ENCODE measurements around the gene EPHA1.
"Not testable (repeated sequence)": the region's sequence is repeated elsewhere in the genome, so short reads cannot be mapped to it uniquely, and the experiment has no call there.

Gene EPHA1

GRCh38 chr7:143429770-143430698 is 21.4 kb upstream of the EPHA1 start:
- no peak for DNase-seq

DNA sequence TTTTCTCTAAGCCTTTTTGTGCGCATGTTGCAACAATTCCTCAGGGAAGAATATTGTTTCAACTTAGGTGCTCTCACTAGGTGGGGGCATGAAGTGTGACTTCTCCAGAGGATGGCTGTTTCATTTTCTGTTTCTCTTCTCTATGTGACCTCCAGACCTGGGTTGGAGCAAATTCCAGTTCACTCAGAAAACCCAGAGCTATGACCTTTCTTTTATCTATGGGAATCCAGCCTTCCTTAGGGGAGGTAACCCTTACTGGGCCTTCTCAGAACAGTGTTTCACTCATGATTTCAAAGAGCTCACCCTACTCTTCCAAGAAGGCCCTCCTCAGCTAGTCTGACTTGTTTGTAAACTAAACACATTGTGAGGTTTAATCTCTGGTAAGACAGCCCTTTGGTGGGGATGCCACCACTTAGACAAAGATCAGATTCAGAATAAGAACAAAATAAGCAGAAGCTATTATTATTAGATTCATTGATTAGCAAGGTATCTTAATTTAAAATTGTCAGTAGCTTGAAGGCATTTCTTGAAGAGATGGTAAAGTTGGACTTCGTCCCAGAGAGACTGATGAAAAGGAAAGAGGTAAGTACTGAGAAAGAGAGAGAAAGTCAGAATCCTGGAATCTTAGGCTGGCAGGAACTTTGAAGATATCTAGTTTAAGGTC is 18.0 kb upstream of the EPHA1 start:
- no peak for DNase-seq

GRCh38 chr7:143424476-143424875 is 15.8 kb upstream of the EPHA1 start:
- not testable (repeated sequence) for DNase-seq

GRCh38 chr7:143422033-143422432 is 13.4 kb upstream of the EPHA1 start:
- no peak for DNase-seq

DNA sequence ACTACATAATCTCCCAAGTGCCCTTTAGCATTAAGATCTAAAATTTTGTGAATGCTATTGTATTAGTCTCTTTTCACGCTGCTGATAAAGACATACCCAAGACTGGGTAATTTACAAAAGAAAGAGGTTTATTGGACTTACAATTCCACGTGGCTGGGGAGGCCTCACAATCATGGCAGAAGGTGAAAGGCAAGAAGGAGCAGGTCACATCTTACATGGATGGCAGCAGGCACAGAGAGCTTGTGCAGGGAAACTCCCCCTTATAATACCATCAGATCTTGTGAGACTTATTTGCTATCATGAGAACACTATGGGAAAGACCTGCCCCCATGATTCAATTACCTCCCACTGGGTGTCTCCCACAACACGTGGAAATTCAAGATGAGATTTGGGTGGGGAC is 12.0 kb upstream of the EPHA1 start:
- DNase-seq: not testable (repeated sequence)

GRCh38 chr7:143419880-143420279 is 11.2 kb upstream of the EPHA1 start:
- DNase-seq: no peak

DNA sequence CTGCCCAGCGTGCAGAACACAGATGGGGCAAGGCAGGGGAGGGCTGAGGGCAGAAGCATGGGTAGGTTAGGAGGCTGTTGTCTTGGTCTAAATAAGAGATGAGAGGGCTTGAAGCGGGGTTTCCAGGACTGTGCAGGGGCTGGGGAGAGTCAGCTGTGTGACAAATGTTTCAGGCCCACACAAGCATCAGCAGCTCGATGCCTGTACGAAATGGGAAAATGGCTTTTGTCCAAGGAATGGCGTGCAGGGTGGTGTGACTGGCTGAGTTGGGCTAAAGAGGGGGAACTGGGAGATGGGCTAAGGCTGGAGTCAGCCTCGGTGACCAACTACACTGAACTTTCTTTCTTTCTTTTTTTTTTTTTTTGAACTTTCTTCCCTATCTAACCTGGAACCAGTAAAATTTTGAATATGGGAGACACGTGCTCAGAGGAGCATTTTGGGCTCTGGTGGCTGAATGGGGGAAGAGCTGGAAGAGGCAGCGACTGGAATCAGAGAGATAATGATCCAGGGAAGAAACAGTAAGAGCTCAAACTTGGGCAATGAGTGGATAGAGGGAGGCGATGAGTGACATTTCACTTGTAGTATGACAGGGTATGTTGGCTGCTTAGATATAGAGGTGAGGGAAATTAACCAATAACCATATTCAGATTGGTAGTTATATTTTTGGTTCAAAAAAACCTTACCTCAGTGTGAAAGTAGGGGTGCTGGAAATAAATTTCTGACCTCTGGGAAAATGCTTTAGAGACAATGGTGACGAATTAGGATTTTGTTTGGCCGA is 10.2 kb upstream of the EPHA1 start:
- no peak for DNase-seq

- DNase-seq: no peak
These were observed 9.2 kb upstream of the EPHA1 start for GRCh38 chr7:143417734-143418383.

DNA sequence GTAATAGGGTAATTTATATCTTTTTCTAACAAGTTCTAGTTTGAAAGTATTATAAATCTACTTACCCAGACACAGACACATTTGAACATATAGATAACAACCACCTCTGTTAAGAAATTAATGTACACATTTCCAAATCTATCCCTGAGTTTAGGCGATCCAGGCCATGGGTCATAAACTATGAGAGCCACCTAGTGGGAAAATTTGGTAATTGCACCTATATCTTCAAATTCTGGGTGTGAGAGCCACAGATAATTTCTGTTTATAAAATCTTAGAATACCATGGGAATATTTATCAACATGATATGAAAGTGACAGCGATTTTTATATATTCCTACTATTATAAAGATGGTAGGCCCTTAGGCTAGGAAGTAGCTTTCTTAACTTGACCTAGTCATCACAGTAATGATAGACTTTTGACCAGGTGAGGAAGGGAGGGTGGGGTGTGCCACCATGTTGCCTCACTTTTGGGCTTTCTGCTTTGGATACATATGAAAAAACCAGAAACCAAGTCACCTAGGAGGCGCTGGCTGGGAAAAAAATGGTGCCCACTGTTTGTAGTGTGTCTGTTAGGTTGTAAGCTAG is 8.0 kb upstream of the EPHA1 start:
- DNase-seq: no peak

DNA sequence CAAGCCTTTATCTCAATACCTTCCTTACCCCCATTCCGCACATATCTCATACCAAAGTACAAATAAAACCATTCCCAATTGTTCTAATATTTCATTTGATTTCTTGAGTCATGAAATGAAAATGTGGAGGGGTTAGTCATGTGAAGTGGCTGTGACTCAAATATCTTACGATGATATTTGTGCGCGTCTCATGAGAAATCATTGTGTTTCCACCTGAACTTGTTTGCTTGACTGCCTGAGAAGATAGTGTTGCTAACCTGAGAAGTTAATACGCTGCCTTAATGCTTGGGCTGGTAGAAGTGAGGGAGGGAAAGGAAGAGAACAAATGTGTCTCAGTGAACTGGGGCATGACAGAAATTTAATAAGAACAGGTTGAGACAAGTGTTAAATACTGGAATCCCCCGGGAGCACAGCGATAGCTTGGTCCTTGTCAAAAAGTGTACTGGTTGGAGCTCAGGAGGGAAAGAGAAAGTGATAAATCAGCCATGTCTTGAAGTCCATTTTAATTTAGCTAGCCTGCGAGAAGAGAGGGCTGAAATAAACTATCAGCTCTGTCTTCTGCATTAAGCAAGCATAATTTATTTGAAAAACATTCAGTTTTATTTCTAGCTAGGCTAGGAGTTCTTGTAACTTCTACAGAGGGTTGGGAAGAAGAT is 7.2 kb upstream of the EPHA1 start:
- DNase-seq: no peak

DNA sequence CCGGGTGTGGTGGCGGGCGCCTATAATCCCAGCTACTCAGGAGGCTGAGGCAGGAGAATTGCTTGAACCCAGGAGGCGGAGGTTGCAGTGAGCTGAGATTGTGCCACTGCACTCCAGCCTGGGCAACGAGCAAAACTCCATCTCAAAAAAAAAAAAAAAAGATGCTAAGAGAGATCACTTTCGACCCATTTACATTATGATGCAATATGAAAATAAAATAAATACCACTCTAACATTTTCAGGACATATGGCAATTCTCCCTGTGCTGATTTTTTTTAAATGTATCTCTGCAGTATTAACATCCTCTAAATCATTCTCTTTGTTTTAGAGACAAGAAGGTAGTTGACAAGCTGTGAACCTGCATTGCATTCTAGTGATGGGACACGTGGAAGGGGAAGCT is 6.6 kb upstream of the EPHA1 start:
- DNase-seq: not testable (repeated sequence)

GRCh38 chr7:143413123-143413522 is 4.5 kb upstream of the EPHA1 start:
- no peak for DNase-seq

GRCh38 chr7:143411976-143412708 is 3.5 kb upstream of the EPHA1 start:
- no peak for DNase-seq

DNA sequence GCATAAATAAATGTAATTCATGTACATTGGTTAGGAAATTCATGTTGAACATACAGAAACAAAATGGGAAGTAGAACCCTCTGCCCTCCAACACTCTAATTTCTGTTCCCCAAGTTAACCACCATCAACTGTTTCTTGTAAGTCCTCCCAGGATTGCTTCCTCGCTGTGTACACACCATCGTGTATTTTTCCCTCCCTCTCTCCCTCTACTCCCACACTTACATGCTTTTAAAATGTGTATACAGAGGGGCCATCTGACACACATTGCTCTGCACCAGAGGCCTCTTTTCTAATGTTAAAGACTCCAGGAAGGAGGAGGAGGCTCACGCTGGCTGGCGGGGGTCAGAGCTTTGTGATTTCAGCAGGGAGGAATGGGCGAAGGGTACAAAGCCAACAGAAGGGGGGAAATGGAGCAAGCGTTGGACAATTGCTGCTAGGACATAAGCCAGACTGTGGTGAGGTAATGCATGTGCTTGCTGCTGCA is 1.9 kb upstream of the EPHA1 start:
- peak; percentile 74 for DNase-seq

DNA sequence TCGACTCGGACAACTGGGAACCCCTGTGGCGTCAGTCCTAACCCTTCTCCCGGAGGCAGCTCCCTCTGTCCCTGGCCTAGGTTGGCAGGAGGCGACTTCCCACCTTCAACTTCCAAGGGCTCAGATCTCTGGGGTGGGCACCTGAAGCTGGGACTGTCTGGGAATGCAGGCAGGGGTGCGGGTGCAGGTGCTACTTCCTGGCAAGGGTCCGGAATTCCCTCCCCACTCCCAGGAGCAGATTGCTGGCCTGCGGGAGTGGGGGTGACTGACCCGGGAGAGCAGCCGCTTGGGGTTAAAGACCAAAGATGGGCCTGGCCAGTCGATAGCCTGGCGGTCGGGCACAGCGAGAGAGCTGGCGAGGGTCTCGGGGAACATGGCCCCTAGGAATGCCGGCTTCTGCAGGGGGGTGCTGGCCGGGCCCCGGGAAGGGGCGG is 387 bp downstream of the EPHA1 start:
- DNase-seq: no peak

- DNase-seq: no peak
These were observed 1.1 kb downstream of the EPHA1 start for GRCh38 chr7:143407287-143408251.

GRCh38 chr7:143406002-143406357 is 2.7 kb downstream of the EPHA1 start:
- DNase-seq: no peak

DNA sequence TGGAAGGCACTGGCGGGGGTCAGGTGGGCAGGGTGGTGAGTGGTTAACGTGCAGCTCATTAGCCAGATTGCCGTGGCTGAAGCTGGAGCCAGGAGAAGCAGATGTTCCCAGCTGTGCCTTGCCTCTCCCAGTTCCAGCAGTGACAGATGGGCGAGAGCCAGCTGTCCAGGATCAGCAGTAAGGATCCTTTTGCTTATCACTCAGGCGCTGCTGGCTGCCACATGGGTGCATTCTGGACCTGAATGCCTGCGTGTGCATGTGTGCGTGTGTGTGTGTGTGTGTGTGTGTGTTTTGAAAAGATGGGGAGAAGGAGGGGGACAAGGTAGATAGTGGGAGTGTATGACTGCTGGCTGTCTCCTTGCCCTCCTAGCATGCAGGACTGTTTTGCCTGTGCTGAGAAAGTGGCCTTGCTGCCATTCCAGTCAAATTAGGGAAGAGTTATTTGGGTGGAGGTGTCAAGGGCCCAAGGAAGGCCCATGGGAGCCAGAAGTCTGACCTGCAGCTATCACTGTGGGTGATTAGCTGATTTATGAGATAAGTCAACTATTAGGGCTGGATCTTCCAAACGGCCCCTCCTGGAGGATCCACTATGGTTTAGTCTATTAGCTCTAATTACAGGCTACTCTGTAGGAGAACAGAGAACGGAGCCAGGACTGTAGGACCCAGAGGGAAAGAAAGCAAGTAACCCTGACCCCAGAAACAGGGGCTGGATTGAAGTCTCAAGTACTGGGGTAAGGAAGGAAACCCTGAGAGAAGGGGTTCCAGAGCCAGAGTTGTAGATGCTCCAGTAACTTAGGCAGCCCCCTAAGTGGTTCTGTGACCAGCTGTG is 3.3 kb downstream of the EPHA1 start:
- DNase-seq: peak; percentile 69

GRCh38 chr7:143402233-143402632 is 6.4 kb downstream of the EPHA1 start:
- not testable (repeated sequence) for DNase-seq
